ENCODE measurements around the gene ANKRD34A. TPM values are rescaled to one million over a fixed set of nuclear protein-coding genes. Genes with fewer than 3 reads are reported as not detected.

ANKRD34A gene
- total and polyA plus RNA-seq, 2 of the 13 experiments (the other 11 are each of a cell fraction or from before 2014, with no cell fraction given) = 0.05 to 0.07 TPM

DNA sequence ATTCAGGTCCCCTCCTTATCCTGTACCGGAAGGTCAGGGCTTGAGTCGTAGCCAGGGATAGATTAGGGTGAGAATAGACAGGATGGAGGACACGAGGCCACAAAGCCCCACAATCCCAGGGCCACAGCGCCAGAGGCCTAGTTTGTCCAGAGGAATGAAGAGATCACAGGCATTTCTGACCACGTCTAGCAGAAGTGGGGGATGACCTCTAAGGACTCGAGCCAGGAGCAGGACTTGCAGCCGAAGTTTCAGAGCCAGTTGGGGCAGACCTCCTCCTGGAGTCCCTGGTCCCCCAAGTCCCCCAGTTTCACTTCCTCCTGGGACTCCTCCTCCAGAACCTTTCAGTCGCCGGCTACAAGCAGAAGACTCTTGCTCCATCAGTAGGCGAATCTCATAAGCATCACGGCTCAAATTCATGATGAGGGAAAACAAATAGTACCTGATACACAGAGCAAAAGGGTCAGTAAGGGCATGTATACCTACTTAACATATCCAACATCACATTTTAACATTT, 52.2 kb downstream of the ANKRD34A start (continued):
- no peak for TF ChIP-seq ZNF431 (CRISPR knock-in tag; IDR thresholded peaks at IDR 0.05; ENCODE audit: borderline replicate concordance, low read depth)
- TF ChIP-seq ZNF136 (CRISPR knock-in tag; IDR thresholded peaks at IDR 0.05; ENCODE audit: low read depth) = no peak

Other genes with a start within 250 kb of the ANKRD34A start
- not detected in 2 replicates for gene CD160, start 245.1 kb downstream of the ANKRD34A start, total RNA-seq (2016; rRNA removed; fragmentation: Illumina TruSeq; extraction: Trizol)
- 0.04 and 0.09 TPM in 2 replicates for gene CD160, start 245.1 kb downstream of the ANKRD34A start, polyA plus RNA-seq (2011; rRNA removed)
- gene RNF115, start 140.5 kb downstream of the ANKRD34A start, total RNA-seq (2016; rRNA removed; fragmentation: Illumina TruSeq; extraction: Trizol) = 7.8 and 10.1 TPM in 2 replicates
- gene RNF115, start 140.5 kb downstream of the ANKRD34A start, polyA plus RNA-seq (2011; rRNA removed) = 4.6 and 6.0 TPM in 2 replicates
- gene POLR3C, start 140.4 kb downstream of the ANKRD34A start, total RNA-seq (2016; rRNA removed; fragmentation: Illumina TruSeq; extraction: Trizol) = 24.3 TPM in 2 replicates
- 15.0 and 15.5 TPM in 2 replicates for gene POLR3C, start 140.4 kb downstream of the ANKRD34A start, polyA plus RNA-seq (2011; rRNA removed)
- 2.6 TPM in 2 replicates for gene NUDT17, start 118.9 kb downstream of the ANKRD34A start, total RNA-seq (2016; rRNA removed; fragmentation: Illumina TruSeq; extraction: Trizol)
- gene NUDT17, start 118.9 kb downstream of the ANKRD34A start, polyA plus RNA-seq (2011; rRNA removed) = 5.7 and 5.8 TPM in 2 replicates
- gene PIAS3, start 105.5 kb downstream of the ANKRD34A start, total RNA-seq (2016; rRNA removed; fragmentation: Illumina TruSeq; extraction: Trizol) = 3.7 and 4.6 TPM in 2 replicates
- 8.0 and 9.7 TPM in 2 replicates for gene PIAS3, start 105.5 kb downstream of the ANKRD34A start, polyA plus RNA-seq (2011; rRNA removed)
- gene ANKRD35, start 78.7 kb downstream of the ANKRD34A start, total RNA-seq (2016; rRNA removed; fragmentation: Illumina TruSeq; extraction: Trizol) = 0.02 TPM in 1 of 2 replicates, not detected in the other
- gene ANKRD35, start 78.7 kb downstream of the ANKRD34A start, polyA plus RNA-seq (2011; rRNA removed) = not detected in 2 replicates
- gene ITGA10, start 54.5 kb downstream of the ANKRD34A start, total RNA-seq (2016; rRNA removed; fragmentation: Illumina TruSeq; extraction: Trizol) = 0.53 and 0.89 TPM in 2 replicates
- 1.6 and 1.8 TPM in 2 replicates for gene ITGA10, start 54.5 kb downstream of the ANKRD34A start, polyA plus RNA-seq (2011; rRNA removed)
- 21.6 and 26.2 TPM in 2 replicates for gene PEX11B, start 45.9 kb downstream of the ANKRD34A start, total RNA-seq (2016; rRNA removed; fragmentation: Illumina TruSeq; extraction: Trizol)
- 38.8 and 48.4 TPM in 2 replicates for gene PEX11B, start 45.9 kb downstream of the ANKRD34A start, polyA plus RNA-seq (2011; rRNA removed)
- gene RBM8A, start 37.1 kb downstream of the ANKRD34A start, total RNA-seq (2016; rRNA removed; fragmentation: Illumina TruSeq; extraction: Trizol) = 162 and 224 TPM in 2 replicates
- 75.2 and 106 TPM in 2 replicates for gene RBM8A, start 37.1 kb downstream of the ANKRD34A start, polyA plus RNA-seq (2011; rRNA removed)
- 8.1 and 10.9 TPM in 2 replicates for gene LIX1L, start 6.6 kb downstream of the ANKRD34A start, total RNA-seq (2016; rRNA removed; fragmentation: Illumina TruSeq; extraction: Trizol)
- 19.4 and 24.9 TPM in 2 replicates for gene LIX1L, start 6.6 kb downstream of the ANKRD34A start, polyA plus RNA-seq (2011; rRNA removed)
- gene POLR3GL, start 115 bp upstream of the ANKRD34A start, total RNA-seq (2016; rRNA removed; fragmentation: Illumina TruSeq; extraction: Trizol) = 12.4 and 15.3 TPM in 2 replicates
- 10.8 and 11.5 TPM in 2 replicates for gene POLR3GL, start 115 bp upstream of the ANKRD34A start, polyA plus RNA-seq (2011; rRNA removed)
- gene TXNIP, start 32.0 kb upstream of the ANKRD34A start, total RNA-seq (2016; rRNA removed; fragmentation: Illumina TruSeq; extraction: Trizol) = 24.4 and 25.4 TPM in 2 replicates
- 237 and 283 TPM in 2 replicates for gene TXNIP, start 32.0 kb upstream of the ANKRD34A start, polyA plus RNA-seq (2011; rRNA removed)
- gene HJV, start 57.2 kb upstream of the ANKRD34A start, total RNA-seq (2016; rRNA removed; fragmentation: Illumina TruSeq; extraction: Trizol) = 0.15 and 0.18 TPM in 2 replicates
- gene HJV, start 57.2 kb upstream of the ANKRD34A start, polyA plus RNA-seq (2011; rRNA removed) = 0.03 TPM in 1 of 2 replicates, not detected in the other
- gene NBPF10, start 180.2 kb upstream of the ANKRD34A start, total RNA-seq (2016; rRNA removed; fragmentation: Illumina TruSeq; extraction: Trizol) = 0.36 and 0.49 TPM in 2 replicates
- gene NBPF10, start 180.2 kb upstream of the ANKRD34A start, polyA plus RNA-seq (2011; rRNA removed) = 0.28 and 0.40 TPM in 2 replicates